NCI-H2196 treated with DMSO at 0.1 percent for 48 hours (cell line): ENCODE data around the gene CSMD2.
"Not testable (repeated sequence)": the region's sequence is repeated elsewhere in the genome, so short reads cannot be mapped to it uniquely, and the experiment has no call there.

Source experiments
- DNase-seq: peaks from one replicate; lab custom pipeline; 2025; ENCODE audit not compliant: unreplicated experiment; lab: John Stamatoyannopoulos, UW

CSMD2 gene

GRCh38 chr1:34164771-34165391 lies at the start of gene CSMD2:
Gene CSMD2 (minus strand): TSS chr1:34165230. CDS start chr1:34165097, 133 bp downstream.
- no peak for DNase-seq

- no peak for DNase-seq
These were observed 48.9 kb upstream of the CSMD2 start for GRCh38 chr1:34213956-34214355.

GRCh38 chr1:34212673-34213072 lies 47.6 kb upstream of the CSMD2 start:
- no peak for DNase-seq

- no peak for DNase-seq
These were observed 34.9 kb upstream of the CSMD2 start for GRCh38 chr1:34199927-34200326.

- DNase-seq = no peak
These were observed 27.6 kb upstream of the CSMD2 start for GRCh38 chr1:34192621-34193020.

- DNase-seq = no peak
These were observed 25.7 kb upstream of the CSMD2 start for GRCh38 chr1:34190692-34191091.

GRCh38 chr1:34188985-34189384 lies 24.0 kb upstream of the CSMD2 start:
- DNase-seq = no peak

GRCh38 chr1:34188418-34188817 lies 23.4 kb upstream of the CSMD2 start:
- no peak for DNase-seq

GRCh38 chr1:34186741-34187494 lies 21.9 kb upstream of the CSMD2 start:
- DNase-seq = no peak

- not testable (repeated sequence) for DNase-seq
These were observed 18.4 kb upstream of the CSMD2 start for GRCh38 chr1:34183381-34183780.

- DNase-seq = no peak
These were observed 13.0 kb upstream of the CSMD2 start for GRCh38 chr1:34178072-34178471.

- DNase-seq = no peak
These were observed 12.0 kb upstream of the CSMD2 start, which contains the start of gene C1orf94 for GRCh38 chr1:34176830-34177603. Gene C1orf94 (plus strand): TSS chr1:34176907. CDS start chr1:34177790, 883 bp downstream.

- no peak for DNase-seq
These were observed 10.7 kb upstream of the CSMD2 start for GRCh38 chr1:34175744-34176143.

GRCh38 chr1:34167389-34167788 lies 2.4 kb upstream of the CSMD2 start:
- no peak for DNase-seq

- DNase-seq = no peak
These were observed 1.8 kb upstream of the CSMD2 start for GRCh38 chr1:34166625-34167361.

GRCh38 chr1:34166191-34166624 lies 1.2 kb upstream of the CSMD2 start:
- DNase-seq = no peak

- DNase-seq = no peak
These were observed 442 bp upstream of the CSMD2 start for GRCh38 chr1:34165422-34165921.

GRCh38 chr1:34163792-34164731 lies 968 bp downstream of the CSMD2 start:
- no peak for DNase-seq

GRCh38 chr1:34162852-34163766 lies 1.9 kb downstream of the CSMD2 start:
- DNase-seq = no peak
